Large intestine (tissue), 3 donors: ENCODE results near the gene CDC42EP3. TPM values are rescaled to one million over a fixed set of nuclear protein-coding genes. Genes with fewer than 3 reads are reported as not detected.

ENCODE experiments used
- DNase-seq, 2 donors: peaks; one replicate each; pipeline versions ENCODE4 v3.0.0 to v3.0.0-alpha.2; 2013
- H3K27ac ChIP-seq: one replicate; pipeline ENCODE4 v1.5.1; 2013; ENCODE audit warnings: low read length
- H3K27me3 ChIP-seq: 2 replicates; pipeline ENCODE4 v1.6.1; 2013; ENCODE audit warnings: low read length; ENCODE audit not compliant: control insufficient read depth, insufficient read depth
- H3K36me3 ChIP-seq: 2 replicates; pipeline ENCODE4 v1.6.1; 2013; ENCODE audit warnings: low read length; ENCODE audit not compliant: control insufficient read depth, insufficient read depth
- H3K4me1 ChIP-seq: one replicate; pipeline ENCODE4 v1.6.1; 2013; ENCODE audit warnings: low read length; ENCODE audit not compliant: control insufficient read depth, insufficient read depth
- H3K4me3 ChIP-seq: one replicate; pipeline ENCODE4 v1.5.1; 2013; ENCODE audit warnings: low read length
- H3K9me3 ChIP-seq: one replicate; pipeline ENCODE4 v1.6.1; 2013; ENCODE audit warnings: mild to moderate bottlenecking, low read depth, low read length, moderate library complexity; ENCODE audit not compliant: control insufficient read depth
- WGBS: methylation state at CpG from one replicate; pipeline ENCODE4 v1.1.5; 2013; ENCODE audit warnings: low lambda C conversion rate; ENCODE audit not compliant: insufficient coverage; 5-methylcytosine and 5-hydroxymethylcytosine counted together
- polyA plus RNA-seq: library from polyadenylated mRNA; unstranded; fragments of 120-200 nt; gene quantifications from one replicate; pipeline ENCODE4 v1.2.1, GENCODE V29; 2013

CDC42EP3 gene
- polyA plus RNA-seq, 1 donor, result 11.8 TPM

- H3K4me1 ChIP-seq, result no peaks in the 10 kb centered on the region
- H3K4me3 ChIP-seq, result no peak overlapping the region
- H3K27ac ChIP-seq, result no peak overlapping the region
- H3K27me3 ChIP-seq, result no peaks in the 10 kb centered on the region
- H3K9me3 ChIP-seq, result no peaks in the 10 kb centered on the region
- no peak for DNase-seq
- no peaks in the 10 kb centered on the region for H3K36me3 ChIP-seq
Observed at GRCh38 chr2:37619959-37620300, 51.5 kb downstream of the CDC42EP3 start.

GRCh38 chr2:37619230-37619958 lies 52.0 kb downstream of the CDC42EP3 start:
- Histone ChIP-seq H3K36me3 (no peaks in the 10 kb centered on the region), H3K27ac (no peak overlapping the region), H3K27me3 (no peaks in the 10 kb centered on the region), H3K4me3 (no peak overlapping the region), H3K9me3 (no peaks in the 10 kb centered on the region), H3K4me1 (no peaks in the 10 kb centered on the region)
- no peak for DNase-seq
- 100% methylated on average over 1 of the region's 7 CpGs for WGBS

GRCh38 chr2:37618326-37618725 lies 53.1 kb downstream of the CDC42EP3 start:
- Histone ChIP-seq H3K4me3 (no peak overlapping the region), H3K27ac (no peak overlapping the region), H3K27me3 (peaks cover 3% of the 10 kb centered on the region), H3K9me3 (no peaks in the 10 kb centered on the region), H3K36me3 (no peaks in the 10 kb centered on the region), H3K4me1 (no peaks in the 10 kb centered on the region)
- WGBS, result no CpG with 5 or more reads among the region's 3 CpGs
- no peak for DNase-seq

DNA sequence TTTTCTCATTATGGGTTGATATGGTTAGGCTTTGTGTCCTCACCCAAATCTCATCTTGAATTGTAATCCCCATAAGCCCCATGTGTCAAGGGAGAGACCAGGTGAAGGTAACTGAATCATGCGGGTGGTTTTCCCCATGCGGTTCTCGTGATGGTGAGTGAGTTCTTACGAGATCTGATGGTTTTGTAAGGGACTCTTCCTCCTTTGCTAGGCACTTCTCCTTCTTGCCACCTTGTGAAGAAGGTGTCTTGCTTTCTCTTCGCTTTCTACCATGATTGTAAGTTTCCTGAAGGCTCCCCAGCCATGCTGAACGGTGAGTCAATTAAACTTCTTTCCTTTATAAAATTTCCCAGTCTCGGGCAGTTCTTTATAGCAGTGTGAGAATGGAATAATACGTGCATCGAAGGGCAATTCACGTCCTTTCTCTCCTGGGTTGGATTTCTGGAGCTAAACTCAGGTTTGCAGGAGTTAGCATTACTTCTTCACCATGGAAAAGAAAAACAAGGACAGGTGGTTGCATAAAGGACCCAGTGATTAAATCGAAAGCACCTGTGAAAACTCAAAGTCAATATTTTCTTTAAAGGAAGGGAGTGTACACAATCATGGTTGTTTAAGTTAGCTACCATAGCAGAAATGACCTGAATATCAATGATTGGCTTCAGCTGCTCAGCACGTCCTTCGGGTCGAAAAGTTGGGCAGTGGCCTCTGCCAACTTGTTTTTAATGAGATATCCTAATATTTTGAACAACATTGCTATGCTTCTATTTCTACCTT lies 54.1 kb downstream of the CDC42EP3 start:
- Histone ChIP-seq H3K4me3 (no peak overlapping the region), H3K4me1 (no peaks in the 10 kb centered on the region), H3K9me3 (no peaks in the 10 kb centered on the region), H3K27me3 (peaks cover 3% of the 10 kb centered on the region), H3K27ac (no peak overlapping the region), H3K36me3 (no peaks in the 10 kb centered on the region)
- WGBS, result 69% methylated on average over 3 of the region's 14 CpGs
- DNase-seq, result peak in 1 of 2 donors; percentile 15

DNA sequence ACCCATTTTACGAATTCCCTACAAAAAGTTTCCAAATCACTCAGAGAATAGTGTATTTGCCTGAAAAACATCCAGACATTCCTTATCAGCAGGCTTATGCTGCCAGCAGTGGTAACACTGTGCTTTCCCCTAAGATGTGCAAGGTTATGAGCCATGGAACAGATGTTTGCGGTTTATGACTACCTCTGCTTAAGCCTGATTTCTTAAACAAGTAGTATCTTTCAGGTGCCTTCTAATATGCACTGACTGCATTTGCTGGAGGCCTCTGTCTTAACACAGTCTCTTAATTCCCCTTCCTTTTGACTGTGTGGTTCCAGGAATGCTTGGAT lies 54.8 kb downstream of the CDC42EP3 start:
- H3K4me3 ChIP-seq, result no peak overlapping the region
- H3K4me1 ChIP-seq, result no peaks in the 10 kb centered on the region
- peaks cover 3% of the 10 kb centered on the region for H3K27me3 ChIP-seq
- H3K27ac ChIP-seq, result no peak overlapping the region
- WGBS, result 80% methylated on average over 1 of the region's 2 CpGs
- no peak for DNase-seq
- no peaks in the 10 kb centered on the region for H3K9me3 ChIP-seq
- H3K36me3 ChIP-seq, result no peaks in the 10 kb centered on the region

DNA sequence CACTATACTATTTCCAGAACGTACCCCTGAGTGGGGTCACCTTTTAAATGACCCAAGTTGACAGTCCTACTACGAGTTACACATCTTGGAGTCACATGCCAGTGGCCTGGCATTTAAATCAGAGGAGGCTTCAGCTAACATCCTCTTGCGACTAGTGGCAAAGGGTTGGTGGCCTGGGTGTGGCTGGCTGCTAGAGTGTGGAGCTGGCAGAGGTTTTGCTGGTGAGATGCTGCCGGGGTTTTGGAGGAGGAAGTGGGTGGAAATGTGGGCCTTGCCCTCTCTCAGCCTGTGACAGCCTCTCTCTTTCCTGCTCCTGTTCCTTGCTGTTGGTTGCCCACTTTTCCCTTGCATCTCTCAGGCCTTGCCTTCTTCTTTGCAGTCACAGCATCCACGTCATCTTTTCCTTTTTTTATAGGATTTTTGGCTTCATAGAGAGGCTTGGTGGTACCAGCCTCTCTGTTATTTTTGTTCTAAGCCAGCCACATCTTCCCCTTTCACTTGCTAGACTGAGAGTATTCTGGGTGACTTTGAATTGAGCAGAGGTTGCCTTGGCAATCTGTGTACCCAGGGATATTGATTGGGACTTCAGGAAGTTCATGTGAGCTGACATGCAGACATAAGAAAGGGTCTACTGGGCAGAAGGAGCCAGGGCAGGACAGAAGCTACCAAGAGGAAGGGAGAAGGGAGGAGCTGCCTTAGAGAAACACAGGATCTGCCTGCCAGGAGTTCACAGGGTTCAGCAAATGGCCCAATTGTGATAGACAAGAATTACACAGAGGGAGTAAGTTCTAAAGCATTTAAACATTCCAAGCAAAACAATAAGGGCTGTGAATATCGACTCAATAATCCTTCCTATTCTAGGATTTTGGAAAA lies 55.4 kb downstream of the CDC42EP3 start:
- no peaks in the 10 kb centered on the region for H3K4me1 ChIP-seq
- DNase-seq, result no peak
- H3K27me3 ChIP-seq, result peaks cover 3% of the 10 kb centered on the region
- H3K9me3 ChIP-seq, result no peaks in the 10 kb centered on the region
- no peaks in the 10 kb centered on the region for H3K36me3 ChIP-seq
- no peak overlapping the region for H3K27ac ChIP-seq
- no peak overlapping the region for H3K4me3 ChIP-seq
- 100% methylated on average over 1 of the region's 6 CpGs for WGBS

DNA sequence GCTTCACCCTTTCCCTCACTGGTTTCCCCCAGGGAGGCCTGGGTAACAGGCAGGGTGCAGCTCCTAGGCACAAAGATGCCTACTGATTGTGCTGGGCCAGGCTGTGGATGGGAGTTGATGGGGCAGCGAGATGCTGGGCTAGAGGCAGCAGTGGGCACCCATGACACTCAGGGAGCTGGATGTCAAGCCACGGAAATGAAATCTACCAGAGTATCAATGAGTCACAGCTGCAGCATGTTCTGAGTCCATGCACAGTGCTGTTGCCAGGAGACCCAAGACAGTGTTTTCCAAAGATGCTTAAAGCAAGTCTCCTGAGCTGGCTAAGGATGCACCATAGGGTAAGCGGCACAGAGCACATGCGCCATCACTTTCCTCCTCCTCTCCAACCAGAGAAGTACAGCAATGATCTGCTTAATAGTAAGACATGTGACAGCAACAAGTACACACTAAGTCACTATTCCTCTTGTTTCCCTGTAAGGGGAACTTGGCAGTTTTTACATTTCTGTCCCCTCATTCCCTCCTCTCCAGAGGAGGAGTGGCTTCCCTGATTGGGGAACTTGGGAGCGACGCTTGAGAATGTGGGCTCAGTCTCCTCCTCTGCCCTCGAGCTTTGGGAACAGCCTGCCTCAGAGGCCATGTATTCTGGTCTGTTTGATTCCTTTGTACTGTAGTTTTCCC lies 57.2 kb downstream of the CDC42EP3 start:
- no peak overlapping the region for H3K27ac ChIP-seq
- H3K27me3 ChIP-seq, result peaks cover 3% of the 10 kb centered on the region
- H3K9me3 ChIP-seq, result no peaks in the 10 kb centered on the region
- no peak overlapping the region for H3K4me3 ChIP-seq
- peak; percentile 16 to 26 for DNase-seq
- WGBS, result no CpG with 5 or more reads among the region's 7 CpGs
- no peaks in the 10 kb centered on the region for H3K4me1 ChIP-seq
- no peaks in the 10 kb centered on the region for H3K36me3 ChIP-seq

GRCh38 chr2:37612382-37612781 lies 59.1 kb downstream of the CDC42EP3 start:
- H3K4me1 ChIP-seq, result no peaks in the 10 kb centered on the region
- H3K4me3 ChIP-seq, result no peak overlapping the region
- no peaks in the 10 kb centered on the region for H3K36me3 ChIP-seq
- H3K27ac ChIP-seq, result no peak overlapping the region
- DNase-seq, result no peak
- peaks cover 3% of the 10 kb centered on the region for H3K27me3 ChIP-seq
- no peaks in the 10 kb centered on the region for H3K9me3 ChIP-seq
- WGBS, result no CpG with 5 or more reads among the region's 4 CpGs

DNA sequence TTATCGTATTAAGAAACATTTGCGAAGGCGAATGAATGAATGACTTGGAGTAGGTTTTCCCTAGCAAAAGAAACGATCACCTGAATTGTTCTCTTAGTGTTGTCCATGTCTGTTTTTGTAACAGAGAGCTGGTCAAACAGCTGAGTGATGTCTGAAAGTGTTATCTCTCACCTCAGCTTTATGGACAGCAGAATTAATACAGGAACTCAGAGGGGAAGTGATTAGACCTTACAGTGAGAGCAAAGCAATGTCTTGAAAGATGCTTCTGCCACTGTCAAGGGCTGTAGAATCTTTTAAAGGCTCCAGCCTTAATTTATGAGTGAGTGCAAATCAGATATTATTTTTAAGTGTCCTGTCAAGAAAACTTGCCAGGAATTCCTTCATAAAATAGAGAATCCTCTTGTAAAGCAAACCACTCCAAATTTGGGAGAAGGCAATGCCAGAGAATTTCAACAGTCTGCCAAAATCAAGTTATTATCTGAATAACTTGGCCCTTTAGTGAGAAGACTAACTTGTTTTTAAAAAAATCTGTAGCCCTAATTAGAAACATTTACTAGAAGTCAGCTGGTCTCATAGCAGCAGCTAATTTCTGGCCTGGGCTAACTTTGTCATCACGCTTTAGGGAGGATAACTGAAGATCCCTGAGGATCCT lies 60.7 kb downstream of the CDC42EP3 start:
- H3K27me3 ChIP-seq, result peaks cover 3% of the 10 kb centered on the region
- no peak for DNase-seq
- no peaks in the 10 kb centered on the region for H3K4me1 ChIP-seq
- no peak overlapping the region for H3K27ac ChIP-seq
- WGBS, result 100% methylated on average over 3 of the region's 5 CpGs
- H3K4me3 ChIP-seq, result no peak overlapping the region
- no peaks in the 10 kb centered on the region for H3K9me3 ChIP-seq
- no peaks in the 10 kb centered on the region for H3K36me3 ChIP-seq

GRCh38 chr2:37609782-37610181 lies 61.7 kb downstream of the CDC42EP3 start:
- DNase-seq, result no peak
- Histone ChIP-seq H3K36me3 (no peaks in the 10 kb centered on the region), H3K9me3 (no peaks in the 10 kb centered on the region), H3K27ac (no peak overlapping the region), H3K4me3 (no peak overlapping the region), H3K4me1 (no peaks in the 10 kb centered on the region), H3K27me3 (peaks cover 3% of the 10 kb centered on the region)
- WGBS, result no CpG with 5 or more reads among the region's 6 CpGs
